K562 (cell line): Measurements from ENCODE around the gene SPHK2. TPM values are rescaled to one million over a fixed set of nuclear protein-coding genes. Genes with fewer than 3 reads are reported as not detected.

Experiments used
- CHD4 ChIP-seq: fragments of 200-600 bp; sonication (generic); IDR thresholded peaks from 3 replicates; pipeline ENCODE4 v1.6.1; 2012; ENCODE audit warnings: low read depth, mild to moderate bottlenecking, mixed read lengths, low read length, inconsistent platforms; ENCODE audit not compliant: insufficient read depth, insufficient replicate concordance, poor library complexity, severe bottlenecking
- DMBX1 ChIP-seq: fragments of 250-450 bp; sonication (Bioruptor Pico); IDR thresholded peaks from 2 replicates; pipeline ENCODE4 v1.8.0; 2022; ENCODE audit warnings: inconsistent platforms, mild to moderate bottlenecking, moderate library complexity, borderline replicate concordance
- EGR1 ChIP-seq: fragments of 450-650 bp; conservative IDR thresholded peaks from 2 replicates; pipeline ENCODE4 v1.6.1; 2017; ENCODE audit warnings: mild to moderate bottlenecking
- ILK ChIP-seq: fragments of 450-650 bp; IDR thresholded peaks from 2 replicates; pipeline ENCODE4 v1.6.1; 2016; ENCODE audit warnings: missing genetic modification characterization, low read depth, mild to moderate bottlenecking, missing compliant biosample characterization, moderate library complexity, borderline replicate concordance
- IRF2 ChIP-seq: sonication (generic); formaldehyde crosslinking; IDR thresholded peaks from 2 replicates; pipeline ENCODE4 v1.8.1; 2022; ENCODE audit warnings: mild to moderate bottlenecking, missing genetic modification reagents
- KHSRP ChIP-seq: fragments of 450-650 bp; IDR thresholded peaks from 2 replicates; pipeline ENCODE4 v1.6.1; 2017
- NEUROD1 ChIP-seq: fragments of 150-350 bp; IDR thresholded peaks from 2 replicates; pipeline ENCODE4 v1.6.1; 2014; ENCODE audit warnings: borderline replicate concordance, low read length, low read depth; ENCODE audit not compliant: partially characterized antibody
- POLR2H ChIP-seq: IDR thresholded peaks from 2 replicates; pipeline ENCODE4 v1.6.1; 2016; ENCODE audit warnings: missing genetic modification characterization, low read depth, mild to moderate bottlenecking, control low read depth, missing compliant biosample characterization, moderate library complexity
- PTBP1 ChIP-seq: fragments of 200-400 bp; formaldehyde crosslinking; IDR thresholded peaks from 2 replicates; pipeline ENCODE4 v1.6.1; 2017; ENCODE audit warnings: low read depth, low read length
- TCFL5 ChIP-seq: fragments of 250-450 bp; sonication (Bioruptor Pico); conservative IDR thresholded peaks from 2 replicates; pipeline ENCODE4 v1.6.1; 2021; ENCODE audit warnings: mild to moderate bottlenecking, moderate library complexity, matching md5 sums
- ZNF212 ChIP-seq: fragments of 450-650 bp; formaldehyde crosslinking; IDR thresholded peaks from 2 replicates; pipeline ENCODE4 v1.4.0; 2020; ENCODE audit warnings: mild to moderate bottlenecking
- ZNF224 ChIP-seq: sonication (generic); formaldehyde crosslinking; IDR thresholded peaks from 2 replicates; pipeline ENCODE4 v1.8.0; 2022; ENCODE audit warnings: mild to moderate bottlenecking, missing genetic modification reagents
- polyA plus RNA-seq, 8 experiments: library from polyadenylated mRNA; depleted of rRNA in 4 of 8; stranded (reverse) in 5 of 8; unstranded in 3 of 8; fragments of >200 nt; fragmentation: Nextera tagmentation in 2 of 8; fragmentation: Illumina TruSeq in 1 of 8; extraction: Ambion mirVana in 2 of 8; extraction: Trizol in 1 of 8; gene quantifications; 2 replicates each; pipeline versions ENCODE4 v1.2.1 to v1.2.3, GENCODE V29; 2011 to 2014; ENCODE audit warnings: inconsistent platforms in 1 of 8, missing spikeins in 1 of 8
- total RNA-seq, 7 experiments: library from RNA; depleted of rRNA in 6 of 7; stranded (reverse); fragments of >200 nt in 6 of 7; fragmentation: Illumina TruSeq in 2 of 7; extraction: Trizol in 2 of 7; gene quantifications; 2 replicates each; pipeline versions ENCODE4 v1.2.1 to v1.2.3, GENCODE V29; 2011 to 2021; ENCODE audit warnings: low replicate concordance in 1 of 7
- TF ChIP-seq, protein P1 (sequence below): sonication (generic); formaldehyde crosslinking; IDR thresholded peaks from 2 replicates; pipeline ENCODE4 v1.8.0; 2022; ENCODE audit warnings: missing genetic modification reagents, mild to moderate bottlenecking, borderline replicate concordance
- TF ChIP-seq, protein P2 (sequence below): fragments of 450-650 bp; formaldehyde crosslinking; conservative IDR thresholded peaks from 2 replicates; pipeline ENCODE4 v1.4.0; 2022; ENCODE audit warnings: mild to moderate bottlenecking, missing genetic modification characterization
- TF ChIP-seq, protein P3 (sequence below): fragments of 450-650 bp; formaldehyde crosslinking; IDR thresholded peaks from 2 replicates; pipeline ENCODE4 v1.4.0; 2022; ENCODE audit warnings: missing genetic modification characterization
- TF ChIP-seq, protein P4 (sequence below): sonication (generic); formaldehyde crosslinking; IDR thresholded peaks from 2 replicates; pipeline ENCODE4 v1.8.1; 2022; ENCODE audit warnings: missing genetic modification reagents
- TF ChIP-seq, protein P5 (sequence below), 2 experiments: fragments of 200-800 bp in 1 of 2; sonication (Bioruptor generic) in 1 of 2; sonication (generic) in 1 of 2; formaldehyde crosslinking in 1 of 2; IDR thresholded peaks in 1 of 2; conservative IDR thresholded peaks in 1 of 2; 2 replicates each; pipeline versions ENCODE4 v1.5.0 to v1.6.1; 2016 to 2020; ENCODE audit warnings: missing compliant biosample characterization in 1 of 2, missing genetic modification characterization in 1 of 2, missing genetic modification reagents in 1 of 2

Gene SPHK2
- total and polyA plus RNA-seq, 9 of the 15 experiments (the other 6 are each of a cell fraction or from before 2014, with no cell fraction given), result 0.10 to 15.2 (median 2.9) TPM

DNA sequence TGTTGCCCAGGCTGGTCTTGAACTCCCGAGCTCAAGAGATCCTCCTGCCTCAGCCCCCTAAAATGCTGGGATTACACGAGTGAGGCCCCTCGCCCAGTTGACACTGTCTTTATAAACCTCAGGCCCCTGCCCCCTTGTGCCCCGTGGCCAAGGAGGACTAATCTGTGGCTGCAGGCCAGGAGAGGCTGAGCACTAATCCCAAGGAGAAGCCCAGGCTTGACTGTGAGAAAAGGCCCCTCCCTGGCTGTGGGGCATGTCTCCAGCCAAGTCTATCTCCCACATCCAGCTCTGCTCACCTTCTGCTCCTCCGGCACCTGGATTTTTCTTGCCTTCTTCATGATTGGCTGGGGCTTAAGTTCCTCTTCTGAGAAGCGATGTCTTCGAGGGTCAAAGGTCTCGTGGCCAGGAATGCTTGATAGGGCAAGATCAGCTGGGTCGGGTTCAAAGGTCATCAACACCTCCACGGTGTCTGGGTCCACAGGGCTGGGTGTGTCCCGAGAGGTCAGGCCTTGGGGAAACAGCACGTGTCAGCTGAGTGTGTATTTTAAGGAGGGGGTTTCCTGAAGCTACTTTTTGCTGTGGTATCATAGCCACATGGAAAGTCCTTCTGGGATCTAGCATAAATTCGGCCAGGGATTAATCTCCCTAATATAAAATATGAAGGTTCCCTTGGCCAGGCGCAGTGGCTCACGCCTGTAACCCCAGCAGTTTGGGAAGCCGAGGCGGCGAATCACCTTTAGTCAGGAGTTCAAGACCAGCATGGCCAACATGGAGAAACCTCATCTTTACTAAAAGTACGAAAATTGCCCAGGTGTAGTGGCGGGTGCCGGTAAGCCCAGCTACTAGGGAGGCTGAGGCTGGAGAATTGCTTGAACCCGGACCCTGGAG, 14.1 kb downstream of the SPHK2 start (continued):
- TF ChIP-seq ZNF212 (no peak), EGR1 (no peak), ZNF224 (CRISPR knock-in tag) (no peak), IRF2 (CRISPR knock-in tag) (no peak), CHD4 (no peak), DMBX1 (CRISPR knock-in tag) (no peak), KHSRP (no peak), PTBP1 (no peak), ILK (tag) (no peak), POLR2H (tag) (no peak), NEUROD1 (no peak), TCFL5 (CRISPR knock-in tag) (no peak)
- TF ChIP-seq, protein P1, sequence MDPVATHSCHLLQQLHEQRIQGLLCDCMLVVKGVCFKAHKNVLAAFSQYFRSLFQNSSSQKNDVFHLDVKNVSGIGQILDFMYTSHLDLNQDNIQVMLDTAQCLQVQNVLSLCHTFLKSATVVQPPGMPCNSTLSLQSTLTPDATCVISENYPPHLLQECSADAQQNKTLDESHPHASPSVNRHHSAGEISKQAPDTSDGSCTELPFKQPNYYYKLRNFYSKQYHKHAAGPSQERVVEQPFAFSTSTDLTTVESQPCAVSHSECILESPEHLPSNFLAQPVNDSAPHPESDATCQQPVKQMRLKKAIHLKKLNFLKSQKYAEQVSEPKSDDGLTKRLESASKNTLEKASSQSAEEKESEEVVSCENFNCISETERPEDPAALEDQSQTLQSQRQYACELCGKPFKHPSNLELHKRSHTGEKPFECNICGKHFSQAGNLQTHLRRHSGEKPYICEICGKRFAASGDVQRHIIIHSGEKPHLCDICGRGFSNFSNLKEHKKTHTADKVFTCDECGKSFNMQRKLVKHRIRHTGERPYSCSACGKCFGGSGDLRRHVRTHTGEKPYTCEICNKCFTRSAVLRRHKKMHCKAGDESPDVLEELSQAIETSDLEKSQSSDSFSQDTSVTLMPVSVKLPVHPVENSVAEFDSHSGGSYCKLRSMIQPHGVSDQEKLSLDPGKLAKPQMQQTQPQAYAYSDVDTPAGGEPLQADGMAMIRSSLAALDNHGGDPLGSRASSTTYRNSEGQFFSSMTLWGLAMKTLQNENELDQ (CRISPR knock-in tag), result no peak
- TF ChIP-seq, protein P2, sequence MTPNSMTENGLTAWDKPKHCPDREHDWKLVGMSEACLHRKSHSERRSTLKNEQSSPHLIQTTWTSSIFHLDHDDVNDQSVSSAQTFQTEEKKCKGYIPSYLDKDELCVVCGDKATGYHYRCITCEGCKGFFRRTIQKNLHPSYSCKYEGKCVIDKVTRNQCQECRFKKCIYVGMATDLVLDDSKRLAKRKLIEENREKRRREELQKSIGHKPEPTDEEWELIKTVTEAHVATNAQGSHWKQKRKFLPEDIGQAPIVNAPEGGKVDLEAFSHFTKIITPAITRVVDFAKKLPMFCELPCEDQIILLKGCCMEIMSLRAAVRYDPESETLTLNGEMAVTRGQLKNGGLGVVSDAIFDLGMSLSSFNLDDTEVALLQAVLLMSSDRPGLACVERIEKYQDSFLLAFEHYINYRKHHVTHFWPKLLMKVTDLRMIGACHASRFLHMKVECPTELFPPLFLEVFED (CRISPR knock-in tag), result no peak
- TF ChIP-seq, protein P3, sequence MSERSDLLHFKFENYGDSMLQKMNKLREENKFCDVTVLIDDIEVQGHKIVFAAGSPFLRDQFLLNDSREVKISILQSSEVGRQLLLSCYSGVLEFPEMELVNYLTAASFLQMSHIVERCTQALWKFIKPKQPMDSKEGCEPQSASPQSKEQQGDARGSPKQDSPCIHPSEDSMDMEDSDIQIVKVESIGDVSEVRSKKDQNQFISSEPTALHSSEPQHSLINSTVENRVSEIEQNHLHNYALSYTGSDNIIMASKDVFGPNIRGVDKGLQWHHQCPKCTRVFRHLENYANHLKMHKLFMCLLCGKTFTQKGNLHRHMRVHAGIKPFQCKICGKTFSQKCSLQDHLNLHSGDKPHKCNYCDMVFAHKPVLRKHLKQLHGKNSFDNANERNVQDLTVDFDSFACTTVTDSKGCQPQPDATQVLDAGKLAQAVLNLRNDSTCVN (CRISPR knock-in tag), result no peak
- TF ChIP-seq, protein P4, sequence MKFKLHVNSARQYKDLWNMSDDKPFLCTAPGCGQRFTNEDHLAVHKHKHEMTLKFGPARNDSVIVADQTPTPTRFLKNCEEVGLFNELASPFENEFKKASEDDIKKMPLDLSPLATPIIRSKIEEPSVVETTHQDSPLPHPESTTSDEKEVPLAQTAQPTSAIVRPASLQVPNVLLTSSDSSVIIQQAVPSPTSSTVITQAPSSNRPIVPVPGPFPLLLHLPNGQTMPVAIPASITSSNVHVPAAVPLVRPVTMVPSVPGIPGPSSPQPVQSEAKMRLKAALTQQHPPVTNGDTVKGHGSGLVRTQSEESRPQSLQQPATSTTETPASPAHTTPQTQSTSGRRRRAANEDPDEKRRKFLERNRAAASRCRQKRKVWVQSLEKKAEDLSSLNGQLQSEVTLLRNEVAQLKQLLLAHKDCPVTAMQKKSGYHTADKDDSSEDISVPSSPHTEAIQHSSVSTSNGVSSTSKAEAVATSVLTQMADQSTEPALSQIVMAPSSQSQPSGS (CRISPR knock-in tag), result no peak
- TF ChIP-seq, protein P5, sequence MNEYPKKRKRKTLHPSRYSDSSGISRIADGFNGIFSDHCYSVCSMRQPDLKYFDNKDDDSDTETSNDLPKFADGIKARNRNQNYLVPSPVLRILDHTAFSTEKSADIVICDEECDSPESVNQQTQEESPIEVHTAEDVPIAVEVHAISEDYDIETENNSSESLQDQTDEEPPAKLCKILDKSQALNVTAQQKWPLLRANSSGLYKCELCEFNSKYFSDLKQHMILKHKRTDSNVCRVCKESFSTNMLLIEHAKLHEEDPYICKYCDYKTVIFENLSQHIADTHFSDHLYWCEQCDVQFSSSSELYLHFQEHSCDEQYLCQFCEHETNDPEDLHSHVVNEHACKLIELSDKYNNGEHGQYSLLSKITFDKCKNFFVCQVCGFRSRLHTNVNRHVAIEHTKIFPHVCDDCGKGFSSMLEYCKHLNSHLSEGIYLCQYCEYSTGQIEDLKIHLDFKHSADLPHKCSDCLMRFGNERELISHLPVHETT (CRISPR knock-in tag; conservative IDR thresholded peaks at IDR 0.05 in 1 of 2, IDR thresholded peaks at IDR 0.05 in 1 of 2), result no peak
